HG03354 (cell line): ENCODE data around the gene CYP2A13.
A peak's percentile ranks its signal among the peaks of the same experiment; 100 is the strongest.
"Not testable (repeated sequence)": the region's sequence is repeated elsewhere in the genome, so short reads cannot be mapped to it uniquely, and the experiment has no call there.

Source experiments
- ATAC-seq: cut with Tn5 transposase; IDR thresholded peaks from one replicate; pipeline ENCODE4 v1.9.1; 2021; ENCODE audit warnings: mild to moderate bottlenecking; ENCODE audit not compliant: unreplicated experiment, poor library complexity, severe bottlenecking

The CYP2A13 gene

DNA sequence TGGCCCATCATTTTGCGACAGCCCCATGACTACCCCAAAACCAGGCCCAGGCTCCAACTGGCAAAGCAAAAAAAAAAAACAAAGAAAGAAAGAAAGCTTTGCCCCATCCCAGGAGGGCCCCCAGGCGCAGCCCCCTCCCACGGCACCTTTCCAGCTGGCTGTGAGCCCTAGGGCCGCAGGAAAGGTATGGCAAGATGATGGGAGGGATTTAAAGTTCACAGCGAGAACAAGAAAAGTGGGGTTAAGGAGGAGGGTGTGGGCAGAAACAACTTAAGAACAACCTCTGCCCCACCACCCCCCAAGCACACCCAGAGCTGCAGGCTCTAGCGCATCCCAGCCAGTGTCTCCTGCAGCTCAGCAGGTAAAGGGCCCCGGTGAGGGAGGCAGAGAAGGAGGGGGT is 25.9 kb downstream of the CYP2A13 start, which contains the start of gene CYP2F1:
TSS of gene CYP2F1 (plus strand) at position 301 of the 400 bp plus-strand sequence. CDS start 1,757 bp downstream, outside the sequence.
- ATAC-seq: no peak

DNA sequence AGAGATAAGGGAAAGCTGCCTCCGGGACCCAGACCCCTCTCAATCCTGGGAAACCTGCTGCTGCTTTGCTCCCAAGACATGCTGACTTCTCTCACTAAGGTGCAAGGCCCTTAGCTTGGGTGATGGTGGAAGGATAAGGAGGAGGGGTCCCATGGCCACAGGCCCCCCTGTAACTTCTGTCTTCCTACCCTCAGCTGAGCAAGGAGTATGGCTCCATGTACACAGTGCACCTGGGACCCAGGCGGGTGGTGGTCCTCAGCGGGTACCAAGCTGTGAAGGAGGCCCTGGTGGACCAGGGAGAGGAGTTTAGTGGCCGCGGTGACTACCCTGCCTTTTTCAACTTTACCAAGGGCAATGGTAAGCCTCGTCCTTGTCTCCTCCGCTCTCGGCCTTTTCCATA is 28.0 kb downstream of the CYP2A13 start:
- ATAC-seq: no peak

DNA sequence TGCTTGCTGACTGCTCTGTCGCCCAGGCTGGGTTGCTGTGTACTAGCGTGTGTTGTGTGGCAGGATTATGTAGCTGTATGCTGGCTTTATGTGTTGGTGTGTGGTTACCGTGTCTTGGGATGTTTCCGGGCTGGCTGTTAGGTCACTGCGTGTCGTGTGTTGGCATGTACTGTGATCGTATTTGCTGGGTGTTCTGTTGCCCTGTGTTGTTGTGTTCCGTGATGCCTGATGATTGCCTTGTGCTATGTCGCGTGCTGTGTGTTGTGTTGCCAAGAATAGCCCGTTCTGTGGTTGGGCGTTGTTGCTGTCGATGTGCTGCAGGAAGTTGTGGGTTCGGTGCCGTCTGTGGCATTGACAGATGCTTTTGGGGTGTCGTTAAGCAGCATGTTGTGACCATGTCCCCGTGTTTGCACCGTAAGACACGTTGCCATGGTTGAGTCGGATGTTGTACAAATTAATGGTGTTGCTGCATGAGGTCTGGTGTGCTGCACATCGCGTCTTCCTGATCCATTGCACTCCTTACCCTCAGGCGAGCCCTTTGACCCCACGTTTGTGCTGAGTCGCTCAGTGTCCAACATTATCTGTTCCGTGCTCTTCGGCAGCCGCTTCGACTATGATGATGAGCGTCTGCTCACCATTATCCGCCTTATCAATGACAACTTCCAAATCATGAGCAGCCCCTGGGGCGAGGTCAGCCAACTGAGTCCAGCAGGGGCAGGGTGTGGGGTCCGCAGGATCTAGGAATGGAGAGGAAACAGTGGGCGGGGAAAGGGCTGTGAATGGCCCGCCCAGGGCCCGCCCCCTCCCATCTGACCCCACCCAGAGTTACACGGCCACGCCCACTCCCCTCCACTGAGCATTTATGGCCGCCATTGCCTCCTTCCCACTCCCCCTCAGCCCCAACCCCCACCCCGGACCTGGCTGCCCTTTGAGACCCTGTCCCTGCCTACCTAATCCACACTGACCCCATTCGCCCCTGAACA is 33.0 kb downstream of the CYP2A13 start:
- not testable (repeated sequence) for ATAC-seq

DNA sequence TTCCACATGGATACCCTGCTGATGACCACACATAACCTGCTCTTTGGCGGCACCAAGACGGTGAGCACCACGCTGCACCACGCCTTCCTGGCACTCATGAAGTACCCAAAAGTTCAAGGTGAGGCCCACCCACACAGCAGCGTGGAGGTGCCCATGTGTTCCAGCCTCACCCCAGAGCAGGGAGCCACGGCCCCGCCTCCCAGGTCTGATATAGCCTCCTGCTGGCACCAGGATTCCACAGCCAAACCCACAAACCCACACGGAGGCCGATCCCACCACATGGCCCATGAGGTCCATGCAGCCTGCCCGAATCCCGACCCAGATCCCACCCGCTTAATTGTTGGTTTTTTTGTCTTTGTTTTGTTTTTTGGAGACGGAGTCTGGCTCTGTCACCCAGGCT is 34.6 kb downstream of the CYP2A13 start:
- not testable (repeated sequence) for ATAC-seq

DNA sequence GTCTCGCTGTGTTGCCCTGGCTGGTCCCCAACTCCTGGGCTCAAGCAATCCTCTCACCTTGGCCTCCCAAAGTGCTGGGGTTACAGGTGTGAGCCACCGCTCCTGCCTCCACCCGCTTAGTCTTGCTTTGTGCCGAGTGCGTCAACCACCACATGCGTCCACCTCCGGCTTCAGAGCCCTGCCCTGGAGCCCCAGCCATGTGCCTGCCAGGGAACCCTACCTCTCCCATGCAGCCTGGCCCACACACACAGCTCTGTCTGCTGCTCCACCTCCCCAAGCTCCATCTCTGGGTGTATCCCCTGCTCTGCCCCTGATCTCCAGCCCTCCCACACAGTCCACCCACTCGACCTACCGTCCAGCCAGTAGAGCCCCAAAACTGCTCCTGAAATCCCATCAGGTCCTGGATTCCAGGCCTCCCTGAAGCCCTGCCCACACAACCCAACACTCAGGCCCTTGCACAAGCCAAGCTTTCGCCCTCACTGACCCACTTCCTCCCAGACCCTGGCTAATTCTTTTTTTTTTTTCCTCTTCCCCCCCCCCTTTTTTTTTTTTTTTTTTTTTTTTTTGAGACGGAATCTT is 35.6 kb downstream of the CYP2A13 start:
- ATAC-seq: no peak

DNA sequence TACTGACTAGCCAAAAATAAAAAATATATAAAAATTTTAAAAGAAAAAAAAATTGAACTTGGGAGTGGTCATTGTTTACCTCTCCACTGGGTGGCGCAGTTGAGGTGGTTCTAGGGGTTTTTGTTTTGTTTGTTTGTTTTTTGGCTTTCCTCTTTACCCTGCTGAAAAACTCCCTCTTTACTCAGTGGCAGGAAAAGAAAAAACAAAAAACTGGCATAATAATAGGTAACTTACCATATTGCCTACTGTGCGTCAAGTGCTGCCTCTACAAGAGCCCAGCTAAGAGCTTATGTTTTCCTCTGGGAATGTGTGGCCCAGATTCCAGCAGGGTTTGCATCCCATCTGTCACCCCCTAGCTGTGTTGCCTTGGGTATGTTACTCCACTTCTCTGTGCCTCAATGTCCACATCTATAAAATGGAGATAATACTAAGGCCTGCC is 38.5 kb downstream of the CYP2A13 start:
- not testable (repeated sequence) for ATAC-seq

DNA sequence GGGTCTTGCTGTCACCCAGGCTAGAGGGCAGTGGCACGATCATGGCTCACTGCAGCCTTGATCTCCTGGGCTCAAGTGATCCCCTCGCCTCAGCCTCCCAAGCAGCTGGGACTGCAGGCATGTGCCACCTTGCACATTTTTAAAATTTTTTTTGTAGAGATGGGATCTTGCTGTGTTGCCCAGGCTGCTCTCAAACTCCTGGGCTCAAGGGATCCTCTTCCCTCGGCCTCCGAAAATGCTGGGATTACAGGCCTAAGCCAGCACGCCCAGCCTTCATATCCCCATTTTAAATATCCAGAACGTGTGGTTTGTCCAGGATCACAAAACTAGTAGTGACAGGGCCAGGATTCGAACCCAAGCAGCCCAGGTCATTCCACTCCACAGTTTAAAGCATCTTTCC is 39.1 kb downstream of the CYP2A13 start:
- ATAC-seq: not testable (repeated sequence)

DNA sequence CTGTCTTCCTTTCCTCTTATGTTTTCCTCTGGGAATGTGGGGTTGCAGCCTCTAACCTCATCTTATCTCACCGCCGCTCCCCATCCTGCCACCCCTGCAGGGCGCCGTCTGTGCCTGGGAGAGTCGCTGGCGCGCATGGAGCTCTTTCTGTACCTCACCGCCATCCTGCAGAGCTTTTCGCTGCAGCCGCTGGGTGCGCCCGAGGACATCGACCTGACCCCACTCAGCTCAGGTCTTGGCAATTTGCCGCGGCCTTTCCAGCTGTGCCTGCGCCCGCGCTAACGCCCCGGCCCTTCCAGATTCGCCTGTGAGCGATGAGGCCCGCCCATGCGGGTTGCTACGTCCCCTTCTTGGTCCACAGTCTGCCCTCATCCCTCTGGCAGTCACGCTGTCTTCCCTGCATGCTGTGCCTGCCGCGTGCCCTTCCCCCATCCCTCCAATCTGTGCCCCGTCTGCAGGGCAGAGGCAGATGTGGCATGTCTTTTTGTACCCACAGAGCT is 39.6 kb downstream of the CYP2A13 start:
- peak; percentile 67 for ATAC-seq

DNA sequence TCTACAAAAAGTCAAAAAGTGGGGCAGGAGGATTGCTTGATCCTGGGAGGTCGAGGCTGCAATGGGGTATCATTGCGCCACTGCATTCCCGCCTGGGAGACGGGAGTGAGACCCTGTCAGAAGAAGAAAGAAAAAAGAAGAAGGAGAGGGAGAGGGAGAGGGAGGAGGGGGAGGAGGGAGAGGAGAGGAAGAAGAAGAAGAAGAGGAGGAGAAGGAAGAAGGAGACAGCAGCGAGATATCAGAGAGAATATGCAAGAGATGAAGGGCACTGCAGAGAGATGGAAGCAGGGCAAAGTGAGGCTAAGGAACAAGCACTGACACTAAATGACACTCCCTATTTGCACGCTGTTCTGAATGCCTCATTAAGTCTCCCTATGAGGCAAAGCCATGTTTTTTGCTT is 40.4 kb downstream of the CYP2A13 start:
- ATAC-seq: no peak

DNA sequence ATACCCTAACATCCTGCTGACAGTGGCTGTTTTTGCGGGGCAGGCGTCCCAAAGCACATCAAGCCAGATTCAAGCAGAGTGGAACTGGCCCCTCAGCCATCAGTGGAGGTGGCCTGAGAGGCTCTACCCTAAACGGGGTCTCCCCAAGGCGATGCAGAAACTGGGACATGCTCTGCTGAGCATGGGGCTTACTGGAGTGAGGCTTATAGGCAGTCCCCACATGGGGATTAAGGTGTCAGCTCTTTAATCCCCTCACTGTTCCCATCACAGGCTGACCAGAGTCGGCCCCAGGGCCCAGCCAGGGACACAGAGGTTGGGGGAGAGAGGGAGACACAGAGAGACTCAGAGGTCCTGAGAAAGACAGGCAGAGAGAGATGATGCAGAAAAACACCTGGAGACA is 42.9 kb downstream of the CYP2A13 start:
- no peak for ATAC-seq

DNA sequence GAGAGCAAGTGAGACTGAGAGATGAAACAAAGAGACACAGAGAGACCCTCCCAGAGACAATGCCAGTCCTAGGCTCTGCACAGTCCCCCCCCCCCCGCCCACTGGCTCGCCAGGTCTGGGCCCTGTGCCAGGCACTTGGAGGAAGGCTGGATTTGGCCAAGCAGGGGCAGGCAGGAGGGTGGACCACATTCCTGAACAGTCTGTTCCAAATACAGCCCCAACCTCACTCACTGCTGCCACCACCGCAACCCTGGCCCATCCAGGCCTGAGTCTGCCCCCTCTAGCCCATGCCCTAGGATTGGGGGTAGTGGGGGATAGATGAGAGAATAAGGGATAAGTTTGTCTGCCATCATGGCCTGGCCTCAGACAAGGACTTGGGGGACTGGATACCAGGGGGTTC is 45.0 kb downstream of the CYP2A13 start:
- ATAC-seq: no peak

DNA sequence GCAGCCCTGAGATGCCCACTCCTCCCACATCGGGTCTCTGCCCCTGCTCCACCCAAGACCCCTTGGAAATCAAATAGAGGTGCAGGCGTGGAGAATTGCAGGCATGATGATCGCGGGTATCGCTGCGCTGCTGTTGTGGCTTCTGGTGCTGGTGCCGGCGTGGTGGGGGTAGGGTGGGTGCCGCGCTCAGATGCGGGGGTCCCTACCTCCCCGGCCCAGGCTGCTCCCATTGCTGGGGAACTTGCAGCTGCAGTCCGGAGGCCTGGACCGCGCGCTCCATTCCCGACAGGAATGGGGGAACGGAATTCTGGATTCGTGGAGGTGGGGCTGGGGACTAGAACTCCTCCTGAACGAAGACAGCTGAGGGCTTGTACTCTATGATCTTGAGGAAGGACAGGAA is 46.4 kb downstream of the CYP2A13 start:
- ATAC-seq: no peak

DNA sequence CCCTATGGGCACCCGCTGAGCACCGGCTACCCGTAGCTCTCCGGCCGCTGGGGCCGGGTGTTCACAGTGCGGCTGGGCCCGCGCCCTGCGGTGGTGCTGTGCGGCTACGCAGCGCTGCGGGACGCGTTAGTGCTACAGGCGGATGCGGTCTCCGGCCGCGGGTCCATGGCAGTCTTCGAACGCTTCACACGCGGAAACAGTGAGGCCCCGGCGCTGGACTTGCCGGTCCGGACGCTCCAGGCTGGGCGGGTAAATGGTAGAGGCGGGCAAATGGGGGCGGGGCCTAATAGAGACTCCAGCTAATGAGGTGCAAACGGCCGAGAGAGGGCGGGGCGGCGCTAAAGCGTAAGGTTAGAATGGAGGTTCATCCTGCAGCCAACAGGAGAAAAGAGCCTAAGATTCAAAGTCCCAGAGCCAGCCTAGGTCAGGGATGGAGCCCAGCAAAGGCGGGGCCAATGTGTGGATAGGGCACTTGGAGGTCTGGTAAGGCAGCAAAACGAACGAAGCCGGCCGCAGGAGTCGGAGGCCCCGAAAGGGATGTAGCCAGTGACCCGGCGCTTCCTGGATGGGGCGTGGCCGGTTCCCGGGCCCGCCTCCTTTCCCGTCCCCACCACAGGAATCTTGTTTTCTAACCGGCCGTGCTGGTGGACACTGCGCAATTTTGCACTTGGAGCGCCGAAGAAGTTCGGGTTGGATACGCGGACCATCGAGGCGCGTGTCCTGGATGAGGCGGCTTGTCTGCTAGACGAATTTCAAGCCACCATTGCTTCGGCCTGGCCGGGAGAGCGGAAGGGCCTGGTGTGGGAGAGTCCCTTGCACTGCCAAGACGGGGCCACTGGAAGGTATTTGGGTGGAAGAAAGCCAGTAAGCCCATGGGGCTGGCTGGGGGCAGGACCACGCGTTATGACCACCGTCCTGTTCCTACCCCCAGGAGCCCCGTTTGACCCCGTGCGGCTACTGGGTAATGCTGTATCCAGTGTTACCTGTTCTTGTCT is 47.4 kb downstream of the CYP2A13 start:
- ATAC-seq: peak; percentile 57

DNA sequence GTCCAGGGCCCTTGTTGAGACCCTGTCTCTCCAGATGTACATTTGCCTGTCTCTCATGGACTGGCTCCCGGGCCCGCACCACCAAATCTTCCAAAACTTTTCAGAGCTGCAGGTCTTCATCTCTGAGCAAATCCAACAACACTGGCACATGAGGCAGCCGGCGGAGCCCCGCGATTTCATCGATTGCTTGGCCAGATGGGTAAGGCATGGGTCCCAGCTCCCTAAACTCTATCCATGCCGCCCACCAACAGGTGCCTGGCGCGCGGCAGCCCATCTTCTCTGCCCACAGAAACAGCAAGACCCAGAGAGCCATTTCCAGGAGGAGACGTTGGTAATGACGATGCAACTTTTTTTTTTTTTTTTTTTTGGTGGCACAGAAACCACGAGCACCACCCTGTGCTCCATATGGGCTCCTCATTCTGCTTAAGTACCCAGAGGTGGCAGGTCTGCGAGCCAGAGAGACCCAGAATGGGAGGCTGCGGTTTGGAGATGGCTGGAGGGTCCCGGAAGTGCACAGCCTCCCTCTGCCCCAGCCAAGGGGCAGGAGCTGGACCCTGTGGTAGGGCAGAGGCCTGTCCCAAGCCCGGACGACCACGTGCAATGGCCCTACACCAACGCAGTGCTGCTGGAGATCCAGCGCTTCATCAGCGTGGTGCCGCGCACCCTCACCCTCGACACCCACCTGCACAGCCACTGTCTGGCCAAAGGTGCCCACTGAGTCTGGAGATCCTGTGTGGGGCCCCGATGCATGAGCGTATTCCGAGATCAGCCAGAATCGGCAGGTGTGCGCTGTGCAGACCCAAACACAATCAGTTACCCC is 48.6 kb downstream of the CYP2A13 start:
- no peak for ATAC-seq

DNA sequence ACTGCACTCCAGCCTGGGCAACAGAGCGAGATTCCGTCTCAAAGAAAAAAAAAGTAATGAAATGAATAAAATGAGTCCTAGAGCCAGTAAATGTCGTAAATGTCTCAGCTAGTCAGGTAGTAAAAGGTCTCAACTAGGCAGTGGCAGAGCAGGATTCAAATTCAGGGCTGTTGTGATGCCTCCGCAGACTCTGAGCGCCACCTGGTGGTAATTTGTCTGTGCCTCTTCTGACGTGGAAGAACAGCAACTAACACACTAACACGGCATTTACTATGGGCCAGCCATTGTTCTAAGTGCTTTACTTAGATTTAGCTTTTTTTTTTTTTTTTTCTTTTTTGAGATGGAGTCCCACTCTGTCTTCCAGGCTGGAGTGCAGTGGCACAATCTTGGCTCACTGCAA is 56.2 kb downstream of the CYP2A13 start:
- ATAC-seq: no peak
